Fibroblast of gingiva (primary cell): Measurements from ENCODE around the gene APBA3.
"Not testable (repeated sequence)": the region's sequence is repeated elsewhere in the genome, so short reads cannot be mapped to it uniquely, and the experiment has no call there.

Source experiments
- DNase-seq: peaks from one replicate; pipeline ENCODE4 v3.0.0-alpha.2; 2011; ENCODE audit warnings: low read depth

Gene APBA3

GRCh38 chr19:3770136-3770999, 8.9 kb upstream of the APBA3 start:
- no peak for DNase-seq

- DNase-seq, result no peak
Measured at GRCh38 chr19:3769494-3769893, 8.0 kb upstream of the APBA3 start.

GRCh38 chr19:3768748-3769099, 7.2 kb upstream of the APBA3 start:
- no peak for DNase-seq

GRCh38 chr19:3768015-3768747, 6.7 kb upstream of the APBA3 start:
- no peak for DNase-seq

GRCh38 chr19:3767050-3767449, 5.6 kb upstream of the APBA3 start:
- DNase-seq, result no peak

GRCh38 chr19:3766520-3766919, 5.0 kb upstream of the APBA3 start:
- no peak for DNase-seq

GRCh38 chr19:3765757-3766156, 4.3 kb upstream of the APBA3 start:
- not testable (repeated sequence) for DNase-seq

- no peak for DNase-seq
Measured at GRCh38 chr19:3765121-3765520, 3.6 kb upstream of the APBA3 start.

- peak; percentile 99 for DNase-seq
Measured at GRCh38 chr19:3762501-3763459, 1.3 kb upstream of the APBA3 start, which contains the start of gene MRPL54. MRPL54 (plus strand) TSS chr19:3762682; CDS start chr19:3762701, 19 bp downstream.

GRCh38 chr19:3762130-3762473, 610 bp upstream of the APBA3 start:
- DNase-seq, result no peak

- no peak for DNase-seq
Measured at GRCh38 chr19:3760871-3761361, 576 bp downstream of the APBA3 start.

GRCh38 chr19:3759482-3760254, 1.8 kb downstream of the APBA3 start:
- no peak for DNase-seq

- not testable (repeated sequence) for DNase-seq
Measured at GRCh38 chr19:3758297-3758696, 3.2 kb downstream of the APBA3 start.

GRCh38 chr19:3757705-3758104, 3.8 kb downstream of the APBA3 start:
- not testable (repeated sequence) for DNase-seq

GRCh38 chr19:3753631-3754410, 7.7 kb downstream of the APBA3 start:
- DNase-seq, result no peak

GRCh38 chr19:3752492-3752891, 9.0 kb downstream of the APBA3 start:
- DNase-seq, result no peak

- no peak for DNase-seq
Measured at GRCh38 chr19:3751236-3751635, 10.3 kb downstream of the APBA3 start.

GRCh38 chr19:3750211-3750610, 11.3 kb downstream of the APBA3 start:
- DNase-seq, result no peak

GRCh38 chr19:3748965-3749364, 12.5 kb downstream of the APBA3 start:
- no peak for DNase-seq

- no peak for DNase-seq
Measured at GRCh38 chr19:3746371-3747056, 15.0 kb downstream of the APBA3 start.
